Stimulated activated CD4-positive, alpha-beta T cell treated with anti-CD3 and anti-CD28 coated beads, TNF-alpha, amount 100 ng/mL, for 4 hours (primary cell): Measurements from ENCODE around the gene PSG4.
"Not testable (repeated sequence)": the region's sequence is repeated elsewhere in the genome, so short reads cannot be mapped to it uniquely, and the experiment has no call there.

ENCODE experiments used
- DNase-seq, 3 experiments: peaks; one replicate each; pipeline ENCODE4 v3.0.0-alpha.2; 2020; ENCODE audit warnings: low read depth in 3 of 3

PSG4 gene

GRCh38 chr19:43205471-43206105, at the start of gene PSG4:
TSS of gene PSG4 (minus strand) at chr19:43205638. CDS start at chr19:43205536, 102 bp downstream.
- DNase-seq: not testable (repeated sequence)

GRCh38 chr19:43251428-43251827, 46.0 kb upstream of the PSG4 start:
- not testable (repeated sequence) for DNase-seq

- DNase-seq: not testable (repeated sequence)
These were observed 44.9 kb upstream of the PSG4 start for GRCh38 chr19:43250296-43250695.

- DNase-seq: not testable (repeated sequence)
These were observed 43.2 kb upstream of the PSG4 start for GRCh38 chr19:43248635-43249002.

GRCh38 chr19:43247243-43247880, 41.9 kb upstream of the PSG4 start:
- DNase-seq: not testable (repeated sequence)

GRCh38 chr19:43245848-43246247, 40.4 kb upstream of the PSG4 start:
- not testable (repeated sequence) for DNase-seq

- DNase-seq: not testable (repeated sequence)
These were observed 36.8 kb upstream of the PSG4 start for GRCh38 chr19:43242211-43242610.

GRCh38 chr19:43238213-43238612, 32.8 kb upstream of the PSG4 start:
- not testable (repeated sequence) for DNase-seq

- not testable (repeated sequence) for DNase-seq
These were observed 30.2 kb upstream of the PSG4 start for GRCh38 chr19:43235686-43236085.

- no peak for DNase-seq
These were observed 23.9 kb upstream of the PSG4 start for GRCh38 chr19:43229315-43229714.

- not testable (repeated sequence) for DNase-seq
These were observed 23.3 kb upstream of the PSG4 start for GRCh38 chr19:43228730-43229129.

GRCh38 chr19:43226986-43227385, 21.5 kb upstream of the PSG4 start:
- DNase-seq: not testable (repeated sequence)

GRCh38 chr19:43224855-43225253, 19.4 kb upstream of the PSG4 start:
- DNase-seq: no peak

- DNase-seq: not testable (repeated sequence)
These were observed 18.9 kb upstream of the PSG4 start for GRCh38 chr19:43224201-43224854.

GRCh38 chr19:43221891-43222290, 16.5 kb upstream of the PSG4 start:
- not testable (repeated sequence) for DNase-seq

GRCh38 chr19:43219136-43219535, 13.7 kb upstream of the PSG4 start:
- not testable (repeated sequence) for DNase-seq

- DNase-seq: not testable (repeated sequence)
These were observed 10.4 kb upstream of the PSG4 start for GRCh38 chr19:43215881-43216280.

GRCh38 chr19:43207991-43208390, 2.6 kb upstream of the PSG4 start:
- no peak for DNase-seq

GRCh38 chr19:43207174-43207573, 1.7 kb upstream of the PSG4 start:
- not testable (repeated sequence) for DNase-seq

GRCh38 chr19:43203611-43204010, 1.8 kb downstream of the PSG4 start:
- not testable (repeated sequence) for DNase-seq

- not testable (repeated sequence) for DNase-seq
These were observed 3.5 kb downstream of the PSG4 start for GRCh38 chr19:43201891-43202290.

- not testable (repeated sequence) for DNase-seq
These were observed 4.1 kb downstream of the PSG4 start for GRCh38 chr19:43201337-43201801.
